NB4 (cell line): ENCODE data around the gene CARS1.
A peak's percentile ranks its signal among the peaks of the same experiment; 100 is the strongest.

Experiments used
- DNase-seq: peaks from one replicate; pipeline ENCODE4 v3.0.0; 2010; ENCODE audit warnings: low read depth
- H3K4me3 ChIP-seq: one replicate; pipeline ENCODE4 v1.5.1; 2011; ENCODE audit warnings: mild to moderate bottlenecking, low read depth, low read length, moderate library complexity
- CTCF ChIP-seq: IDR thresholded peaks from one replicate; pipeline ENCODE4 v1.5.1; 2012; ENCODE audit warnings: low read depth, low read length
- MYC ChIP-seq: IDR thresholded peaks from 2 replicates; pipeline ENCODE4 v1.6.1; 2011; ENCODE audit warnings: low read depth, low read length
- POLR2A ChIP-seq: IDR thresholded peaks from 2 replicates; pipeline ENCODE4 v1.6.1; 2011; ENCODE audit warnings: mild to moderate bottlenecking; ENCODE audit not compliant: insufficient read length; ENCODE audit errors: extremely low read depth
- TF ChIP-seq, protein P1 (sequence below): IDR thresholded peaks from 2 replicates; pipeline ENCODE4 v1.6.1; 2011; ENCODE audit warnings: low read depth, low read length

Gene CARS1

DNA sequence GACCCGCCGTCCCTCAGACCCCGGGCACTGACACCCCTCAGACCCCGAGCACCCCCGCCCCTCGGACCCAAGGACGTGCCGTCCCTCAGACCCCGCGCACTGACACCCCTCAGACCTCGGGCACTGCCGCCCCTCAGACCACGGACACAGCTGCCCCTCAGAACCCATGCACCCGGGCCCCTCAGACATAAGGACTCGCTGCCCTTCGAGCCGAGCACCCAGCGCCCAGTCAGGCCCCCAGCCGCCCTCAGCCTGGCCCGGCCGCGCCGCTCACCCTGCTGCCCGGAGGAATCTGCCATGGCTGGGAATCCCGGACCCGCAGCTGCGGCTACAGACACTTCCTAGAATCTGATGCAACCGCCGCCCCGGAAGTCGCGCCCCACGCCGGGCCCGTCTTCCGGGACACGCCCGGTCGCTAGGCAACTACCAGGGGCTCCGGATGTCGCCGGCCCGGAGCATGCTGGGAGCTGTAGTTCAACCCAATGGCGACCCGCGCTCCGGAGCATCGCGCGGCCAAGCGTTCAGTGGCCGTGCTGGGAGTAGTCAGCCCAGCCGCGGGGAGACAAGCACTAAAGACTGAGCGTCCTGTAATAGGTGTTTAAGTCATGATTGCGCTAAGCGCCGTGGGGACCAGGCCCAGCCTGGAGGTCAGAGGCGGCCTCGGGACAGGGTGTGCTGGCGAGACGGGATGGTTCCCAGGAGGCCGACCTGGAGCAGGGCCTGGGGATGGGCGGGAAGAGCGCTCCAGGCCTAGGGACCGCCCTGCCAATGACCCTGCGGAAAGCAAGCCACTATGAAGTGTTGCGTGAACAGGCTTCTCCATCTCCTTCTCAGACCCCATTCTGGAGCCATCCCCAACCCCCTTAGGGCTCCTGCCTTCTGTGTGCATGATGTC lies at the start of gene CARS1:
Gene CARS1, minus strand, starts transcription at position 355 of the 895 bp plus-strand sequence. Its CDS starts 56 bp downstream, at position 299.
- peak; percentile 42 for TF ChIP-seq POLR2A
- TF ChIP-seq, protein P1, sequence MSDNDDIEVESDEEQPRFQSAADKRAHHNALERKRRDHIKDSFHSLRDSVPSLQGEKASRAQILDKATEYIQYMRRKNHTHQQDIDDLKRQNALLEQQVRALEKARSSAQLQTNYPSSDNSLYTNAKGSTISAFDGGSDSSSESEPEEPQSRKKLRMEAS, result peak; percentile 60
- no peak for TF ChIP-seq CTCF
- peak; percentile 24; the same call in 1 of the 2 replicates for TF ChIP-seq MYC

GRCh38 chr11:3105791-3106735 lies 48.8 kb upstream of the CARS1 start:
- TF ChIP-seq, protein P1, result no peak
- TF ChIP-seq CTCF, result no peak
- no peak for TF ChIP-seq MYC
- TF ChIP-seq POLR2A, result no peak
- no peak for DNase-seq
- H3K4me3 ChIP-seq, result no peak overlapping the region

More for the DNA sequence above, at the start of gene CARS1:
- DNase-seq, result peak; percentile 96
- H3K4me3 ChIP-seq, result peak within 1 kb of the TSS; percentile 77

DNA sequence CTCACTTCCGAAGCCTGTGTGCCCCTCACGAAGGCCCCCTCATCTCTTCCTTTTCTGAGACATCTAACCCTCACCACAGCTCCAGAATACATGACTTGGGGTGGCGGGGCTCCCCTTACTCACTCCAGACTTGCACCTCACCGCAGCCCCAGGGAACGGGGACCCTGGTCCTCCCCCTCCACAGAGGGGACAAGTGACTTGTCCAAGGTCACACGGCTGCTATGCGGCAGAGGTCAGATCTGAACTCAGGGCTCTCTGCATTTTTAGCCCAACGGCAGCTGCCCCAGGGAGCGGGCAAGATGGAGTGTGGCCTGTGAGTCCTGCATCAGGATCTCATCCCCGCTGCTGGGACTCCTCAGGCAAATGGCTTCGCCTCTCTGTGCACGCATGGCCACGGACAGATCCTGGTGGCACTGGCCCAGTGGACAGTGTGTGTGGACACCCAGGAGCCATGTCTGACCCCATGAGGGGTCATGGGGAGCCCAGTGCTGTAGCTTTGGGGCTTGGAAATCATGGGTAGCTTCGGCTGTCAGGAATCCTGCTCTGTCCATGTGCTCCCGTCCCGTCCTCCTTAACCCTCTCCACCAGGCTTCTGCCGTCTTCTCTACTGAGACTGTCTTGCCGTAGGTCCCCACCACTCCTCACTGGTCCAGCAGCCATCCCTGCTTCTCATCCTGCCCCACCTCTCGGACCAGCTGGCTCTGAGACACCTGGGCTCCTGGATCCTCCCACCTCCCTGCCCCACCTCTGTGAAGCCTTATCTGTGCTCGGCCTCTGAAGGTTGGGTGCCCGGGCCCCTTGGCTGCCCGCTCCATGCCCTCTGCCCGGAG lies 48.0 kb upstream of the CARS1 start:
- no peak overlapping the region for H3K4me3 ChIP-seq
- no peak for TF ChIP-seq MYC
- TF ChIP-seq, protein P1, result no peak
- no peak for TF ChIP-seq CTCF
- TF ChIP-seq POLR2A, result no peak
- no peak for DNase-seq

GRCh38 chr11:3104051-3104714 lies 47.0 kb upstream of the CARS1 start:
- TF ChIP-seq POLR2A, result no peak
- no peak for TF ChIP-seq MYC
- TF ChIP-seq, protein P1, result no peak
- TF ChIP-seq CTCF, result no peak
- H3K4me3 ChIP-seq, result no peak overlapping the region
- no peak for DNase-seq
